Left ventricle myocardium inferior (tissue), 1 donor: ENCODE measurements around the gene VIPR2. TPM values are rescaled to one million over a fixed set of nuclear protein-coding genes. Genes with fewer than 3 reads are reported as not detected.

Experiments
- DNase-seq: peaks from one replicate; pipeline ENCODE4 v3.0.0-alpha.2; 2020
- H3K27ac ChIP-seq: fragments of 200-600 bp; replicated peaks from 2 replicates; pipeline ENCODE4 v1.8.0; 2021
- H3K27me3 ChIP-seq: fragments of 200-600 bp; 2 replicates; pipeline ENCODE4 v1.8.0; 2021; ENCODE audit warnings: low read depth
- H3K36me3 ChIP-seq: fragments of 200-600 bp; 2 replicates; pipeline ENCODE4 v1.8.0; 2021
- H3K4me1 ChIP-seq: fragments of 200-600 bp; 2 replicates; pipeline ENCODE4 v1.8.0; 2021
- H3K4me3 ChIP-seq: fragments of 200-600 bp; 2 replicates; pipeline ENCODE4 v1.8.0; 2021; ENCODE audit warnings: mild to moderate bottlenecking, moderate library complexity
- H3K9me3 ChIP-seq: fragments of 200-600 bp; replicated peaks from 2 replicates; pipeline ENCODE4 v1.8.0; 2021
- CTCF ChIP-seq: fragments of 200-600 bp; IDR thresholded peaks from 2 replicates; pipeline ENCODE4 v1.8.0; 2021; ENCODE audit warnings: antibody characterized with exemption, mild to moderate bottlenecking, borderline replicate concordance
- intact Hi-C: fragments of 100-400 bp; cut with micrococcal nuclease; formaldehyde crosslinking; loops from one replicate; pipeline ENCODE4 v1.11.0; 2022
- total RNA-seq: library from RNA; stranded (reverse); fragmentation: NEBNext Ultra II Directional; extraction: Animal tissue kit (Norgen Biotek cat#: 25700); gene quantifications from one replicate; pipeline ENCODE4 v1.2.1, GENCODE V29; 2021
- donor health status: DM: no; HTN: yes; CAD: no; lungs with severe emphysema.

Gene VIPR2
- total RNA-seq, 1 donor from 2014 or later = 17.5 TPM

- no peak for TF ChIP-seq CTCF
- no peaks in the 10 kb centered on the region for H3K9me3 ChIP-seq
- H3K36me3 ChIP-seq = peaks cover 56% of the 10 kb centered on the region
- no peak overlapping the region for H3K4me3 ChIP-seq
- intact Hi-C loops = no loop called here
- H3K27ac ChIP-seq = no peak overlapping the region
- peaks cover 10% of the 10 kb centered on the region for H3K4me1 ChIP-seq
- DNase-seq = no peak
- H3K27me3 ChIP-seq = no peaks in the 10 kb centered on the region
Observed at GRCh38 chr7:159038066-159038465, 106.6 kb downstream of the VIPR2 start.

GRCh38 chr7:159036916-159037605, 107.6 kb downstream of the VIPR2 start:
- H3K36me3 ChIP-seq = peaks cover 54% of the 10 kb centered on the region
- peaks cover 13% of the 10 kb centered on the region for H3K4me1 ChIP-seq
- intact Hi-C loops = no loop called here
- no peak for TF ChIP-seq CTCF
- no peaks in the 10 kb centered on the region for H3K27me3 ChIP-seq
- no peaks in the 10 kb centered on the region for H3K9me3 ChIP-seq
- DNase-seq = no peak
- H3K27ac ChIP-seq = no peak overlapping the region
- no peak overlapping the region for H3K4me3 ChIP-seq

GRCh38 chr7:159035571-159036073, 109.0 kb downstream of the VIPR2 start:
- Histone ChIP-seq H3K27ac (no peak overlapping the region), H3K4me1 (peaks cover 24% of the 10 kb centered on the region), H3K36me3 (peaks cover 47% of the 10 kb centered on the region), H3K9me3 (no peaks in the 10 kb centered on the region), H3K27me3 (peaks cover 3% of the 10 kb centered on the region), H3K4me3 (no peak overlapping the region)
- intact Hi-C loops = no loop called here
- no peak for DNase-seq
- TF ChIP-seq CTCF = no peak

- DNase-seq = no peak
- intact Hi-C loops = no loop called here
- Histone ChIP-seq H3K4me1 (peaks cover 28% of the 10 kb centered on the region), H3K4me3 (no peak overlapping the region), H3K36me3 (peaks cover 45% of the 10 kb centered on the region), H3K27me3 (peaks cover 7% of the 10 kb centered on the region), H3K9me3 (no peaks in the 10 kb centered on the region), H3K27ac (no peak overlapping the region)
- no peak for TF ChIP-seq CTCF
Observed at GRCh38 chr7:159034988-159035387, 109.7 kb downstream of the VIPR2 start.

- intact Hi-C loops = no loop called here
- Histone ChIP-seq H3K27ac (no peak overlapping the region), H3K4me1 (peaks cover 28% of the 10 kb centered on the region), H3K36me3 (peaks cover 39% of the 10 kb centered on the region), H3K27me3 (peaks cover 12% of the 10 kb centered on the region), H3K9me3 (no peaks in the 10 kb centered on the region), H3K4me3 (no peak overlapping the region)
- no peak for TF ChIP-seq CTCF
- DNase-seq = no peak
Observed at GRCh38 chr7:159034394-159034793, 110.3 kb downstream of the VIPR2 start.
